Cardiac muscle cell (in vitro differentiated cells and primary cell): ENCODE measurements around the gene DAAM1. TPM values are rescaled to one million over a fixed set of nuclear protein-coding genes. Genes with fewer than 3 reads are reported as not detected.

ENCODE experiments used
- DNase-seq, 2 donors: peaks; one replicate each; pipeline versions ENCODE4 v3.0.0 to v3.0.0-alpha.2; 2010 to 2017; ENCODE audit warnings: low read depth in 1 of 2, low spot score in 1 of 2
- H3K27ac ChIP-seq: fragments of 200-600 bp; sonication (generic); 2 replicates; pipeline ENCODE4 v1.5.1; 2016
- H3K27me3 ChIP-seq: fragments of 200-600 bp; sonication (generic); 2 replicates; pipeline ENCODE4 v1.6.0; 2016; ENCODE audit warnings: control low read depth
- H3K36me3 ChIP-seq: fragments of 200-600 bp; sonication (generic); 2 replicates; pipeline ENCODE4 v1.5.1; 2016; ENCODE audit warnings: control low read depth
- H3K4me1 ChIP-seq: fragments of 200-600 bp; sonication (generic); 2 replicates; pipeline ENCODE4 v1.8.1; 2017; ENCODE audit warnings: low read depth, mild to moderate bottlenecking, mixed run types
- H3K4me3 ChIP-seq: fragments of 200-600 bp; sonication (generic); 2 replicates; pipeline ENCODE4 v1.5.1; 2016; ENCODE audit warnings: mild to moderate bottlenecking
- H3K9me3 ChIP-seq: fragments of 200-600 bp; sonication (generic); 2 replicates; pipeline ENCODE4 v1.5.1; 2017; ENCODE audit warnings: low read depth, mild to moderate bottlenecking, control low read depth
- polyA plus RNA-seq: library from polyadenylated mRNA; unstranded; fragments of >200 nt; fragmentation: Nextera tagmentation; extraction: Ambion mirVana; gene quantifications from 2 replicates; pipeline ENCODE4 v1.2.1, GENCODE V29; 2016
- total RNA-seq: library from RNA; depleted of rRNA; stranded (reverse); fragments of >200 nt; gene quantifications from 2 replicates; pipeline ENCODE4 v1.2.3, GENCODE V29; 2016
- TF ChIP-seq, protein P1 (sequence below): IDR thresholded peaks from 2 replicates; pipeline ENCODE4 v1.5.1; 2012; ENCODE audit warnings: low read depth, mild to moderate bottlenecking, low read length

The DAAM1 gene
- total and polyA plus RNA-seq, 2 experiments from 2014 or later = 33.9 to 34.2 TPM

DNA sequence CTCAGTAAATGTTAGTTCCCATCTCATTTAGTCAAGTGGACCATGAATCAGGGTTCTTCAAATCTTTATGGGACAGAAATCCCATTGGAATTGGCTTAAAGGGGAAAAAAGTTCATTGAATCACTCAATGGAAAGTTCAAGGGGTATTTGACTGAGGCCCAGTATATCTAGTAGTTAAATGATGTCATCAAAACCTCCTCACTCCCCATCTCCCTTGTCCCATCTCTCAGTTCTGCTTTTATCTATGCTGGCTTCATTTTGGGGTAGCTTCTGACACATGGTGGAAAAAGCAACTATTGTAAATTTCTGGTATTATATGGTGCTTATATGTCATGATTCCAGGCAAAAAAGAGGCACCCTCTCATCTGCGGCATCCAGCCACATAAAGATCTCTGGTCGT lies 51.9 kb downstream of the DAAM1 start:
- no peaks in the 10 kb centered on the region for H3K27me3 ChIP-seq
- H3K36me3 ChIP-seq = no peaks in the 10 kb centered on the region
- no peaks in the 10 kb centered on the region for H3K9me3 ChIP-seq
- no peak overlapping the region for H3K4me3 ChIP-seq
- TF ChIP-seq, protein P1, sequence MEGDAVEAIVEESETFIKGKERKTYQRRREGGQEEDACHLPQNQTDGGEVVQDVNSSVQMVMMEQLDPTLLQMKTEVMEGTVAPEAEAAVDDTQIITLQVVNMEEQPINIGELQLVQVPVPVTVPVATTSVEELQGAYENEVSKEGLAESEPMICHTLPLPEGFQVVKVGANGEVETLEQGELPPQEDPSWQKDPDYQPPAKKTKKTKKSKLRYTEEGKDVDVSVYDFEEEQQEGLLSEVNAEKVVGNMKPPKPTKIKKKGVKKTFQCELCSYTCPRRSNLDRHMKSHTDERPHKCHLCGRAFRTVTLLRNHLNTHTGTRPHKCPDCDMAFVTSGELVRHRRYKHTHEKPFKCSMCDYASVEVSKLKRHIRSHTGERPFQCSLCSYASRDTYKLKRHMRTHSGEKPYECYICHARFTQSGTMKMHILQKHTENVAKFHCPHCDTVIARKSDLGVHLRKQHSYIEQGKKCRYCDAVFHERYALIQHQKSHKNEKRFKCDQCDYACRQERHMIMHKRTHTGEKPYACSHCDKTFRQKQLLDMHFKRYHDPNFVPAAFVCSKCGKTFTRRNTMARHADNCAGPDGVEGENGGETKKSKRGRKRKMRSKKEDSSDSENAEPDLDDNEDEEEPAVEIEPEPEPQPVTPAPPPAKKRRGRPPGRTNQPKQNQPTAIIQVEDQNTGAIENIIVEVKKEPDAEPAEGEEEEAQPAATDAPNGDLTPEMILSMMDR = no peak
- H3K4me1 ChIP-seq = peaks cover 19% of the 10 kb centered on the region
- no peak for DNase-seq
- H3K27ac ChIP-seq = no peak overlapping the region

DNA sequence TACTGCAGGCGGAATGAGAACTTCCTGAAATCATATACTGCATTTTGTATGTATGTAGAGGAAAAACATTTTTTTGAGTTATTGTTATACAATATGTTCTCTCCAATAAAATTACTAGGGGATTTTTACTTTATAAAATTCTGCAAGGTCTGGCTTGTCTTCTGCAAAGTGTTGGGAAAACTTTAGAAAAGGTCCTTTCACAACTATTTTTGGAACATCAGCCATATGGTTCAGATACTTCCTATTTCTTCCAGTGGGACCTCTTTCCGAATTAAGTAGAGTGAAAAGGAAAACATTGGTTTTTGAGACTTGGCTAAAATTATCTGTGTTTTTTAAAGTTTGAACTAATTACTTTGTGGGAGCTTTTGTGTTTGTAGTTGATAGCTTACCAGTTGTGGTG lies 52.7 kb downstream of the DAAM1 start:
- no peaks in the 10 kb centered on the region for H3K27me3 ChIP-seq
- TF ChIP-seq, protein P1 = no peak
- peaks cover 18% of the 10 kb centered on the region for H3K4me1 ChIP-seq
- H3K36me3 ChIP-seq = no peaks in the 10 kb centered on the region
- no peak overlapping the region for H3K4me3 ChIP-seq
- no peaks in the 10 kb centered on the region for H3K9me3 ChIP-seq
- DNase-seq = no peak
- H3K27ac ChIP-seq = no peak overlapping the region

GRCh38 chr14:59243174-59243573 lies 54.7 kb downstream of the DAAM1 start:
- no peak overlapping the region for H3K27ac ChIP-seq
- TF ChIP-seq, protein P1 = no peak
- no peak overlapping the region for H3K4me3 ChIP-seq
- H3K4me1 ChIP-seq = peaks cover 7% of the 10 kb centered on the region
- no peak for DNase-seq
- no peaks in the 10 kb centered on the region for H3K36me3 ChIP-seq
- no peaks in the 10 kb centered on the region for H3K9me3 ChIP-seq
- H3K27me3 ChIP-seq = no peaks in the 10 kb centered on the region

DNA sequence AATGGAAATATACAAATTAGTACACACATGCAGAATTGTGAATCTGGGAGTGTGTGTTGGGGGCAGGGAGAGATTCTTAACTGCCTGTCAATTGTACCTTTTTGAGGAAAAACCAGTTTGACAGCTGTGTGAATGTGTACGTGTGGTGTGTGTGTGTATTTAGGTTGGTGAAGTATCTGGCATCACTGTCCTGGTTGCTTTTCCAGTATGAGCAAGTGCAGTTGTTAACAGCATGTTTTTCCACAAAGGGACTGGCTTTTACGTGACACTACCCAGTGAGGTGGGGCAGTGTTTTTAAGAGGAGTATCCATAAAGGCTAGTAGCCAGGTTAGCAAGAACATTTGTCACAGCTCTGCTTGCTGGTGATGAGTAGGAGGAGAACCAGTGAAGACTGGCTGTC lies 56.1 kb downstream of the DAAM1 start:
- Histone ChIP-seq H3K9me3 (no peaks in the 10 kb centered on the region), H3K36me3 (no peaks in the 10 kb centered on the region), H3K4me3 (no peak overlapping the region), H3K27me3 (no peaks in the 10 kb centered on the region), H3K27ac (no peak overlapping the region), H3K4me1 (no peaks in the 10 kb centered on the region)
- DNase-seq = no peak
- TF ChIP-seq, protein P1 = no peak

- no peak overlapping the region for H3K27ac ChIP-seq
- H3K4me3 ChIP-seq = no peak overlapping the region
- TF ChIP-seq, protein P1 = no peak
Observed at GRCh38 chr14:59245809-59246295, 57.4 kb downstream of the DAAM1 start.

GRCh38 chr14:59246566-59246965 lies 58.1 kb downstream of the DAAM1 start:
- TF ChIP-seq, protein P1 = no peak
- no peak for DNase-seq
- Histone ChIP-seq H3K9me3 (no peaks in the 10 kb centered on the region), H3K4me1 (peaks cover 5% of the 10 kb centered on the region), H3K27me3 (no peaks in the 10 kb centered on the region), H3K27ac (no peak overlapping the region), H3K4me3 (no peak overlapping the region), H3K36me3 (no peaks in the 10 kb centered on the region)

More at GRCh38 chr14:59245809-59246295, 57.4 kb downstream of the DAAM1 start:
- no peaks in the 10 kb centered on the region for H3K9me3 ChIP-seq
- no peaks in the 10 kb centered on the region for H3K36me3 ChIP-seq
- no peak for DNase-seq
- no peaks in the 10 kb centered on the region for H3K27me3 ChIP-seq
- no peaks in the 10 kb centered on the region for H3K4me1 ChIP-seq
